Left lung (tissue), 10 donors: ENCODE results near the gene DNAJB1. TPM values are rescaled to one million over a fixed set of nuclear protein-coding genes. Genes with fewer than 3 reads are reported as not detected.

Experiments used
- ATAC-seq: fragments of 200-7000 bp; cut with Tn5 transposase; one replicate; pipeline ENCODE4 v1.9.1; 2020; ENCODE audit warnings: moderate library complexity
- DNase-seq, 4 donors: peaks; one replicate each; pipeline ENCODE4 v3.0.0-alpha.2; 2013 to 2020
- H3K27ac ChIP-seq, 2 donors: fragments of 200-600 bp; sonication (generic) in 1 of 2; one replicate each; pipeline versions ENCODE4 v1.5.0 to v1.8.0; 2020 to 2021
- H3K27me3 ChIP-seq, 2 donors: fragments of 200-600 bp; sonication (generic) in 1 of 2; one replicate each; pipeline versions ENCODE4 v1.5.0 to v1.8.0; 2020 to 2021
- H3K36me3 ChIP-seq, 2 donors: fragments of 200-600 bp; sonication (generic) in 1 of 2; one replicate each; pipeline versions ENCODE4 v1.5.0 to v1.8.0; 2020 to 2021
- H3K4me1 ChIP-seq, 2 donors: fragments of 200-600 bp; one replicate each; pipeline ENCODE4 v1.8.0; 2021
- H3K4me3 ChIP-seq, 2 donors: fragments of 200-600 bp; sonication (generic) in 1 of 2; one replicate each; pipeline versions ENCODE4 v1.5.0 to v1.8.0; 2020 to 2021; ENCODE audit warnings: mild to moderate bottlenecking in 1 of 2
- H3K9me3 ChIP-seq, 2 donors: fragments of 200-600 bp; sonication (generic) in 1 of 2; one replicate each; pipeline versions ENCODE4 v1.5.0 to v1.8.0; 2020 to 2021
- intact Hi-C, 2 donors: fragments of 100-400 bp; cut with DNase I; formaldehyde crosslinking; loops; one replicate each; pipeline versions ENCODE4 v1.11.2 to v1.14.2; 2022
- polyA plus RNA-seq, 6 donors: library from polyadenylated mRNA; unstranded; fragments of 120-200 nt; gene quantifications; one replicate each; pipeline ENCODE4 v1.2.1, GENCODE V29; 2013; ENCODE audit not compliant: insufficient read length in 6 of 6
- total RNA-seq, 2 donors: library from RNA; stranded (reverse); fragmentation: NEBNext Ultra II Directional; extraction: Animal tissue kit (Norgen Biotek cat#: 25700); gene quantifications; one replicate each; pipeline ENCODE4 v1.2.1, GENCODE V29; 2021
- TF ChIP-seq, protein P1 (sequence below), 2 donors: fragments of 200-600 bp; sonication (generic) in 1 of 2; IDR thresholded peaks; one replicate each; pipeline versions ENCODE4 v1.5.0 to v1.8.0; 2021; ENCODE audit warnings: antibody characterized with exemption in 2 of 2
- donor health status: DM: no; HTN: yes; CAD: no.
- donor health status: DM: no; HTN: no; CAD: no.

Gene DNAJB1
- total and polyA plus RNA-seq, 8 donors, result 70.8 to 110 (median 91.5) TPM

- Histone ChIP-seq H3K27ac (no peak overlapping the region), H3K9me3 (no peaks in the 10 kb centered on the region), H3K4me1 (peaks cover 13 to 14% of the 10 kb centered on the region in 2 donors), H3K27me3 (no peaks in the 10 kb centered on the region), H3K36me3 (peaks cover 0 to 60% of the 10 kb centered on the region in 2 donors), H3K4me3 (no peak overlapping the region)
- intact Hi-C loops, result no loop called here
- no peak for DNase-seq
- TF ChIP-seq, protein P1, sequence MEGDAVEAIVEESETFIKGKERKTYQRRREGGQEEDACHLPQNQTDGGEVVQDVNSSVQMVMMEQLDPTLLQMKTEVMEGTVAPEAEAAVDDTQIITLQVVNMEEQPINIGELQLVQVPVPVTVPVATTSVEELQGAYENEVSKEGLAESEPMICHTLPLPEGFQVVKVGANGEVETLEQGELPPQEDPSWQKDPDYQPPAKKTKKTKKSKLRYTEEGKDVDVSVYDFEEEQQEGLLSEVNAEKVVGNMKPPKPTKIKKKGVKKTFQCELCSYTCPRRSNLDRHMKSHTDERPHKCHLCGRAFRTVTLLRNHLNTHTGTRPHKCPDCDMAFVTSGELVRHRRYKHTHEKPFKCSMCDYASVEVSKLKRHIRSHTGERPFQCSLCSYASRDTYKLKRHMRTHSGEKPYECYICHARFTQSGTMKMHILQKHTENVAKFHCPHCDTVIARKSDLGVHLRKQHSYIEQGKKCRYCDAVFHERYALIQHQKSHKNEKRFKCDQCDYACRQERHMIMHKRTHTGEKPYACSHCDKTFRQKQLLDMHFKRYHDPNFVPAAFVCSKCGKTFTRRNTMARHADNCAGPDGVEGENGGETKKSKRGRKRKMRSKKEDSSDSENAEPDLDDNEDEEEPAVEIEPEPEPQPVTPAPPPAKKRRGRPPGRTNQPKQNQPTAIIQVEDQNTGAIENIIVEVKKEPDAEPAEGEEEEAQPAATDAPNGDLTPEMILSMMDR (IDR thresholded peaks at IDR 0.05), result no peak
- ATAC-seq, result no peak
Measured at GRCh38 chr19:14482172-14482941, 35.8 kb downstream of the DNAJB1 start.

DNA sequence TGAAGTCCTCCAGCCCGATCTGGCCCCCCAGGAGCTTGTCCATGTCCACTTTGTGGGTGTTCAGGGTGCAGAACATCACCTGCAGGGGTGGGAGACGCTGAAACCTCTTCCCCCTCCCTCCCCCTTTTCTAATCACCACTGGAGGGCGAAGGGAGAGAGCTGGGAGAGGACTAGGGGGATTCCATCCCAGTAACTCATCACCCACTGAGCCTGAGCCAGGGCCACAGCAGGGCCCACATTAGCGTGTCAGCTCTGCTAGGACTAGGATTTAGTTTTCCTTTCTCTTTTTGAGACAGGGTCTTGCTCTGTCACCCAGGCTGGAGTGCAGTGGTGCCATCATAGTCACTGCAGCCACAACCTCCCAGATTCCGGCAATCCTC lies 37.5 kb downstream of the DNAJB1 start:
- H3K9me3 ChIP-seq, result no peaks in the 10 kb centered on the region
- no peak for ATAC-seq
- no peak overlapping the region for H3K27ac ChIP-seq
- H3K4me3 ChIP-seq, result no peak overlapping the region
- TF ChIP-seq, protein P1 (IDR thresholded peaks at IDR 0.05), result no peak
- H3K4me1 ChIP-seq, result peaks cover 17 to 23% of the 10 kb centered on the region in 2 donors
- no peak for DNase-seq
- H3K27me3 ChIP-seq, result peaks cover 0 to 3% of the 10 kb centered on the region in 2 donors
- H3K36me3 ChIP-seq, result peaks cover 0 to 56% of the 10 kb centered on the region in 2 donors
- intact Hi-C loops, result no loop called here

DNA sequence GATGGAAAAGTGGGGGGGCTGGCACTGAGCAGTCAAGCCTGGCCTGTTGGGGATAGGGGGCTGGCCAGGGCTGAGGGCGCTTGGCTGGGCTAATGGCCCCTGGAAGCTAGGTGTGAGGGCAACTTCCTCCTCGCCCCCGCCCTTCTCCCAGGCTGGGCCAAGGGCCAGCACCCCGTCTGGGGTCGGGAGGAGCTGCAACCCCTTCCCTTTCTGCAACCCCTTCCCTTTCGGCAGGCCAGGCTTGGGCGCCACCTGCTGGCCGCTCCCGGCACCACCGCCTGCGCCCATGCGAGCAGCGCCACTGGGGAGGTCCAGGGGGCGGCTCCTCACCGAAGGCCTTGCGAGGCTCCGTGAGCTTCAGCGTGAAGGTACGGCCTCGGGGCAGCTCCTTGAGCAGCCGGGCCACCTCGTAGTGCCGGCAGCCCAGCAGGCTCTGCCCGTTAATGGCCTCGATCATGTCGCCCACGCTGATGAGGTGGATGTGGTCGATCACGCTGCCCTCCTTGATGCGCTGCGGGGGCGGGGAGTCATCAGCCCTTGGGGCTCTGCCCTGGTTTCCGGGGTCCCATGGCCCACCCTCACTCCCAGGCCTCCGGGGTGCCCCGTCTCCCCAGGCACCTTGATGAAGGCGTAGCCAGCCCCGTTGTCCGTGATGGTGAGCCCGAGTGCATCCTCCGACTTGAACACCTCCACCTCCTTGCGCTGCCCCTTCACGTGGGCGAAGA lies 38.1 kb downstream of the DNAJB1 start:
- Histone ChIP-seq H3K36me3 (peaks cover 0 to 56% of the 10 kb centered on the region in 2 donors), H3K9me3 (no peaks in the 10 kb centered on the region), H3K27ac (no peak overlapping the region), H3K4me3 (no peak overlapping the region), H3K27me3 (peaks cover 0 to 8% of the 10 kb centered on the region in 2 donors), H3K4me1 (peaks cover 23 to 29% of the 10 kb centered on the region in 2 donors)
- ATAC-seq (peak; percentile 37), DNase-seq (peak in 1 of 4 donors; percentile 94)
- TF ChIP-seq, protein P1 (IDR thresholded peaks at IDR 0.05), result peak; percentile 86 to 96
- intact Hi-C loops, result no loop called here

DNA sequence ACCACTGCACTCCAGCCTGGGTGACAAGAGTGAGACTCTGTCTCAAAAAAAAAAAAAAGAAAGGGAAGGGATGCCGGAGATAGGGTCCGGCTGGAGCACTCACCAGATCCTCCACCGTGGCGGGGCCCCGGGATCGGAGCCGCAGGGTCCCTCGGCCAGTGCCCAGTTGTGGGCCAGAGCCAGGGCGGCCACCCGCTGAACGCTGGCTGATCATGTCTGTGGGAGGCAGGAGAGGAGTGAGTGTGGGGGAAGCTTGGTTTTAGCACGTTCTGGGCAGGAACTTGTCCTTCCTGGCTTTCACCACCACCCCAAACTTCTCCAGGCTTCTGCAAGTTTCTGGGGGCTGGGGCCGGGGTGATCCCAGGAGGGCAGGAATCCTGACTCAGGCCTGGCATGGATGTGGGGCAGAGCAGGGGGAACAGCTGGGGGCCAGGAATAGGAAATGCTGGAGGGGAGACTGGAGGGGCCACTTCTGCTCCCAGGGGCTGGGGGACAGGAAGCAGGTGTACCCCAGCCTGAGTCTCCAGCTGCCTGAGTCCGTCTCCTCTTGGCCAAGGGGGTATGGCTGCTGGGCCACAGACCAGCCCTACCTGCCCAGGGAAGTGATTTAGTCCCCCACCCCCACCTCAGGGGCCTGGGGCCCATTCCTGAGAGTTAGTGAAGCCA lies 38.8 kb downstream of the DNAJB1 start:
- no peak overlapping the region for H3K4me3 ChIP-seq
- intact Hi-C loops, result no loop called here
- TF ChIP-seq, protein P1 (IDR thresholded peaks at IDR 0.05), result no peak
- no peaks in the 10 kb centered on the region for H3K9me3 ChIP-seq
- H3K4me1 ChIP-seq, result peaks cover 26 to 36% of the 10 kb centered on the region in 2 donors
- peaks cover 0 to 15% of the 10 kb centered on the region in 2 donors for H3K27me3 ChIP-seq
- H3K36me3 ChIP-seq, result peaks cover 0 to 56% of the 10 kb centered on the region in 2 donors
- peak in 1 of 4 donors; percentile 75 for DNase-seq
- no peak overlapping the region for H3K27ac ChIP-seq
- ATAC-seq, result no peak
